GM21381 (cell line): ENCODE data around the gene ZNF536.

Source experiments
- ATAC-seq: cut with Tn5 transposase; IDR thresholded peaks from one replicate; pipeline ENCODE4 v1.9.1; 2021; ENCODE audit warnings: mild to moderate bottlenecking, moderate library complexity; ENCODE audit not compliant: unreplicated experiment

ZNF536 gene

GRCh38 chr19:30593356-30593755 is 221.2 kb downstream of the ZNF536 start:
- ATAC-seq, result no peak

DNA sequence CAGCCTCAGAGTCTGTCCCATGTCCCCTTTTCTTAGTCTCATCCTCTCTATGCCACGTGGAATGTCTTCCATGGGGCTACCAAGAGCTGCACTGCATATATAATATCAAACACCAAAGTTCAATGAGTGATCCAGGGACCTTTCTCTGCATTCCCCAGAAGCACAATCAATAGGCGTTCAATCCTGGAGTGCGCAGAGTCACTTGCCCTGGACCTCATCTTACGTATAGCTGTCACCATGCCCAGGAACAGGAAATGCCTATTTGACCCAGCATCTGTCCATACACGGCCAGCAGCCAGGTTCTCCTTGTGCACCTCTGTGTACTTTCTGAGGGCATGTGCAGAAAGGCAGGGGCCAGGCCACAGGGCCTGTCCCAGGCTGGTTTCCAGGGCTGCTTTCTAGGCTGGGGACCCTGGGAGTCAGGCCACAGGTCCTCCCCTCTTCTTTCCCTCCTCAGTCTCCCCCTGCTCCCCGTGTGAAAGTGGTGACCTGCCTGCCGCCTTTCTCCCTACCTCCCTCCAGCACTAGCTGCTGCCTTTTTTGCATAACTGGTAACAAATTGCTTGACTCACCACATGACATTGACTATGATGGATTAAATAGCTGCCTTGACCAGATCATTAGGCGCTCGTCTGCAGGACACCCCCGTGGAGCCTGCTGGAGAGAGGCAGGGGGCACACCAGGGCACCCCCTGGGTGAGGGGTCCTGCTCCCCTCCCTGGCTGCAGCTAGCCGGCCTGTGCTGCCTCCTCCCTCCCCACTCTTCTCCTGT is 222.0 kb downstream of the ZNF536 start:
- no peak for ATAC-seq

- ATAC-seq, result no peak
Measured at GRCh38 chr19:30596268-30596667, 224.1 kb downstream of the ZNF536 start.

DNA sequence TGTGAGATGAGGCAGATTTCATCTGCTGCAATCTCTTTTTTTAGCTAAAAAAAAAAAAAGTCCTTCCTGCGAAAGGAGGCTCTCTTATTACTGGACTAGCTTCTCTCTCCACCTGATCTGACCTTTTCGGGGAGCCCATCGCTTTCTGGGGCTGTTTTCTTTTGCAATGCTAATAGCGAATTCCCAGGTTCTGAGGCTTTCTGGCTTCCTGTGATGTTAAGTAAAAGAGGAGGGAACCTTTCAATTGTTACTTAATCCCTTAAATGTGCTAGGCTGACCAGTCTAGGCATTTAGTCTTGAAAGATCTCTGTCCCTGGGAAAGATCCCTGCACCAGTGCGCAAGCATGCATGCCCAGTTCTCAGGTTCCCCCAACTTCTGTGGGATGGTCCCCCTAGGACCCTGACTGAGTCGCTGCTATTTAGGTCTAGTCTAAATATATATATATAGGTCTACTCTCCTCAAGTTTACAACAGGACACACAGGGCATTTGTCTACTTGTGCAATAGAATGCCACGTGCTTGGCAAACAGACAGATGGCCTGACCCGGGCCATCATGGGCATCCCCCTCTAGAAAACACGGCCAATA is 224.7 kb downstream of the ZNF536 start:
- no peak for ATAC-seq

DNA sequence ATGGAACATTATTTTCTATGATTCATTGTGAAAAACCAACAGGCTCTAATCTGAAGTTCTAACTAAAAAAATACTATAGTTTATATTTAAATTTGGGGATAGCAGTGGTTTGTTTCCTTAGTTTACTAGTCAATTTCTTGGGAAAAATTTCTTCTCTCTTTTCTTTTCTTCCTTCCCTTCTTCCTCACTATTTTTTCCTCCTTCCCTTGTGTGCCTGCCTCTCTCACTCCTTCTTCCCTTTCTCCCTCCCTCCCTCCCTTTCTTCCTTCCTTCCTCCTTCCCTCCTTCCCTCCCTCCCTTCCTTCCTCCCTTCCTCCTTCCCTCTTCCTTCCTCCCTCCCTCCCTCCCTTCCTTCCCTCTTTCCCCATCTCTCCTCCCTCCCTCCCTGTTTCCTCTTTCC is 226.5 kb downstream of the ZNF536 start:
- no peak for ATAC-seq

GRCh38 chr19:30602661-30603350 is 230.6 kb downstream of the ZNF536 start:
- no peak for ATAC-seq

DNA sequence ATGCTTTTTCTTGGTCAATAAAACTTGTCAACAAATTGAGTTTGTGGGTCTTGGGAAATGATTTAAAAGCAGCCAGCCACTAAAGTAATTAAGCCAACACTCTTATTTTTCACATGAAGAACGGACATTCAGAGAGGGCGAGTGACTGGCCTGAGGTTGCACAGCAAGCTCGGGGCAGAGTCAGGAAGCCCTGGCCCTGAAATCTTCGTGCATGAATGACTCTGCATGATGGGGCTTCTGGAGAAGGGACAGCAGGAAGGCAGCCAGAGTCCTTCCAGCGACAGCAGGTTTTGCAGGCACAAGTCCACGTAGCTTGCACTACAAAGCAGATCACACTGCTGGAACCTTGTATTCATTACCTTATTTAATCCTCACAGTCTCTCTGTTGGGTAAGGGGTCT is 232.5 kb downstream of the ZNF536 start:
- no peak for ATAC-seq

DNA sequence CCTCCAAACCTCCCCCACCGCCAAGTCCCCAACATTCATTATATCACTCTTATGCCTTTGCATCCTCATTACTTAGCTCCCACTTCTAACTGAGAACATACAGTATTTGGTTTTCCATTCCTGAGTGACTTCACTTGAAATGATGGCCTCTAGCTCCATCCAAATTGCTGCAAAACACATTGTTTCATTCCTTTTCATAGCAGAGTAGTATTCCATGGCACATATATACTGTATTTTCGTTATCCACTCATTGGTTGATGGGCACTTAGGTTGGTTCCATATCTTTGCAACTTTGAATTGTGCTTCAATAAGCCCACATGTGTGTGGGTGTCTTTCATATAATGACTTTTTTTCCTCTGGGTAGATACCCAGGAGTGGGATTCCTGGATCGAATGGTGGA is 233.1 kb downstream of the ZNF536 start:
- no peak for ATAC-seq

DNA sequence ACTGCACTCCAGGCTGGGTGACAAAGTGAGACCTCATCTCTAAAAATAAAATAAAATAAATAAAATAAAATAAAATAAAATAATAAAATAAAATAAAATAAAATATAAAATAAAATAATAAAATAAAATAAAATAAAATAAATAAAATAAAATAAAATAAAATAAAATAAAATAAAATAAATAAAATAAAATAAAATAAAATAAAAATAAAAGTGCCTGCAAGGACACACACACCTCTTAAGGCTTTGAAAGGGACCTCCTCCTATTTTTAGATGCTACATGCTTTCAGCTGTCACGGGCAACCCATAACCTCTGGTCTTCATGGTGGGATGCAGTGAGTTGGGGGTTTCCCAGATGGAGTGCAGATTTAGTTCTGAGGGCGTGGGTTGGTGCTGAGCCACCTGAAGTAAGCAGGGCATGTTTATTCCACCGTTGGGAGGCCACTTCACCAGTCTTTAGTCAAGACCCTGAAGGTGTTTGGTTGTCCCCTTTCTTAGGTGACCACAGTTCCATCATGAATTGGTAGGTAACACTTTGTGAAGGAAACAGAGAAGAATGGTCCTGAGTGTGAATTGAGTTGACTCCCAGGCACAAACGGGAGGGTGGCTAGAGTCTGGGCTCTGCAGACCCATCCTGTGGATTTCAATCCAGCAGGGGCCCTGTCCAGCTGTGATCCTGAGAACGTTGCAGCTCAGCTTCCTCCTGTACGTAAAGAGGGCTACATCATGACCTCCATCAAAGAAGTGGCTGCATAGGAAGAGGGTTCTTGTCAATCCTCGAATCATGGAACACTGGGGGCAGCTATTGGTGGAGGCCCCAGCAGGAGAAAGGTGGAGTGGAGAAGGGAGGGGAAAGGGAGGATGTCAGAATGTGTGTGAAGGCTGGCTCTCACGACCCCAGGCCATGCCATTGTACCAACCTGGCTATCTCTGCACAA is 234.2 kb downstream of the ZNF536 start:
- ATAC-seq, result no peak
